Smooth muscle cell (in vitro differentiated cells): ENCODE measurements around the gene SECISBP2. TPM values are rescaled to one million over a fixed set of nuclear protein-coding genes. Genes with fewer than 3 reads are reported as not detected.

Experiments used
- DNase-seq: peaks from one replicate; lab custom pipeline; 2025; ENCODE audit not compliant: unreplicated experiment; lab: John Stamatoyannopoulos, UW
- H2AFZ ChIP-seq: fragments of 200-600 bp; sonication (generic); 2 replicates; pipeline ENCODE4 v1.6.0; 2016; ENCODE audit warnings: antibody characterized with exemption, low read depth, mild to moderate bottlenecking
- H3F3A ChIP-seq: fragments of 200-600 bp; sonication (generic); 2 replicates; pipeline ENCODE4 v1.6.0; 2017; ENCODE audit warnings: antibody characterized with exemption, low read depth
- H3K27ac ChIP-seq: fragments of 200-600 bp; sonication (generic); 2 replicates; pipeline ENCODE4 v1.5.1; 2016; ENCODE audit warnings: low read depth, mild to moderate bottlenecking
- H3K27me3 ChIP-seq: fragments of 200-600 bp; sonication (generic); 2 replicates; pipeline ENCODE4 v1.6.1; 2016; ENCODE audit warnings: low read depth, mild to moderate bottlenecking
- H3K36me3 ChIP-seq: fragments of 200-600 bp; sonication (generic); 2 replicates; pipeline ENCODE4 v1.5.1; 2016; ENCODE audit warnings: low read depth
- H3K4me1 ChIP-seq: fragments of 200-600 bp; sonication (generic); 2 replicates; pipeline ENCODE4 v1.5.1; 2016; ENCODE audit warnings: low read depth
- H3K4me2 ChIP-seq: fragments of 200-600 bp; sonication (generic); 2 replicates; pipeline ENCODE4 v1.6.0; 2016; ENCODE audit warnings: mild to moderate bottlenecking
- H3K4me3 ChIP-seq: fragments of 200-600 bp; sonication (generic); 2 replicates; pipeline ENCODE4 v1.5.1; 2016; ENCODE audit warnings: mild to moderate bottlenecking
- H3K79me2 ChIP-seq: fragments of 200-600 bp; sonication (generic); 2 replicates; pipeline ENCODE4 v1.6.0; 2016; ENCODE audit warnings: low read depth, mild to moderate bottlenecking
- H3K9ac ChIP-seq: fragments of 200-600 bp; sonication (generic); 2 replicates; pipeline ENCODE4 v1.6.0; 2016; ENCODE audit warnings: low read depth
- H3K9me3 ChIP-seq: fragments of 200-600 bp; sonication (generic); replicated peaks from 2 replicates; pipeline ENCODE4 v1.5.1; 2016; ENCODE audit warnings: low read depth
- H4K20me1 ChIP-seq: fragments of 200-600 bp; sonication (generic); 2 replicates; pipeline ENCODE4 v1.6.0; 2016; ENCODE audit warnings: low read depth
- WGBS: methylation state at CpG from one replicate; pipeline ENCODE4 v1.1.7; 2016; ENCODE audit warnings: low lambda C conversion rate; 5-methylcytosine and 5-hydroxymethylcytosine counted together
- polyA plus RNA-seq: library from polyadenylated mRNA; unstranded; fragments of >200 nt; fragmentation: Nextera tagmentation; extraction: Ambion mirVana; gene quantifications from 2 replicates; pipeline ENCODE4 v1.2.1, GENCODE V29; 2016
- total RNA-seq: library from RNA; depleted of rRNA; stranded (reverse); fragments of >200 nt; gene quantifications from 2 replicates; pipeline ENCODE4 v1.2.3, GENCODE V29; 2014
- TF ChIP-seq, protein P1 (sequence below): fragments of 200-600 bp; sonication (generic); IDR thresholded peaks from 2 replicates; pipeline ENCODE4 v1.5.1; 2017; ENCODE audit warnings: borderline replicate concordance, mild to moderate bottlenecking, antibody characterized with exemption; ENCODE audit not compliant: insufficient read depth, poor library complexity, severe bottlenecking

The SECISBP2 gene
- total and polyA plus RNA-seq, 2 experiments from 2014 or later, result 12.2 to 25.1 TPM

DNA sequence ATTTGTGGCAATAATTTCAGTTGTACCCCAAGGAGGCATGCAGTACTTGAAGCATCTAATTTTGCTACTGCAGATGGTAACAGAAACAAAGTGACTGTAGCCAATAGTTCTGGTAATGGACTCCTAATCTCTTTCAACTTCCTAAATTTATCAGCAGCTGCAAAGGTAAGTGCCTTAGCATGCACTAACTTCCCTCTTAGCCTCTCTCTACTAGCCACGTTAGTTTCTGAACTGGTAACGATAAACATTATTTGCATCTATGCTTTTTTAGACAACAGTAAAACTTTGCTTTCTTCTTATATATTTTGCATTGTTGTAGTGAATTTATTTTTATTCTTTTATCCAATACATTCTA is 13.5 kb upstream of the SECISBP2 start:
- Histone ChIP-seq H2AFZ (no peak overlapping the region), H3K36me3 (no peaks in the 10 kb centered on the region), H3K9ac (no peak overlapping the region), H3K79me2 (no peaks in the 10 kb centered on the region), H3F3A (no peaks in the 10 kb centered on the region), H3K4me3 (no peak overlapping the region), H3K4me2 (no peak overlapping the region), H3K4me1 (peaks cover 3% of the 10 kb centered on the region), H4K20me1 (no peaks in the 10 kb centered on the region), H3K9me3 (no peaks in the 10 kb centered on the region), H3K27me3 (no peaks in the 10 kb centered on the region), H3K27ac (no peak overlapping the region)
- 95% methylated on average over 2 of the region's 2 CpGs for WGBS
- TF ChIP-seq, protein P1, sequence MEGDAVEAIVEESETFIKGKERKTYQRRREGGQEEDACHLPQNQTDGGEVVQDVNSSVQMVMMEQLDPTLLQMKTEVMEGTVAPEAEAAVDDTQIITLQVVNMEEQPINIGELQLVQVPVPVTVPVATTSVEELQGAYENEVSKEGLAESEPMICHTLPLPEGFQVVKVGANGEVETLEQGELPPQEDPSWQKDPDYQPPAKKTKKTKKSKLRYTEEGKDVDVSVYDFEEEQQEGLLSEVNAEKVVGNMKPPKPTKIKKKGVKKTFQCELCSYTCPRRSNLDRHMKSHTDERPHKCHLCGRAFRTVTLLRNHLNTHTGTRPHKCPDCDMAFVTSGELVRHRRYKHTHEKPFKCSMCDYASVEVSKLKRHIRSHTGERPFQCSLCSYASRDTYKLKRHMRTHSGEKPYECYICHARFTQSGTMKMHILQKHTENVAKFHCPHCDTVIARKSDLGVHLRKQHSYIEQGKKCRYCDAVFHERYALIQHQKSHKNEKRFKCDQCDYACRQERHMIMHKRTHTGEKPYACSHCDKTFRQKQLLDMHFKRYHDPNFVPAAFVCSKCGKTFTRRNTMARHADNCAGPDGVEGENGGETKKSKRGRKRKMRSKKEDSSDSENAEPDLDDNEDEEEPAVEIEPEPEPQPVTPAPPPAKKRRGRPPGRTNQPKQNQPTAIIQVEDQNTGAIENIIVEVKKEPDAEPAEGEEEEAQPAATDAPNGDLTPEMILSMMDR, result no peak
- no peak for DNase-seq

DNA sequence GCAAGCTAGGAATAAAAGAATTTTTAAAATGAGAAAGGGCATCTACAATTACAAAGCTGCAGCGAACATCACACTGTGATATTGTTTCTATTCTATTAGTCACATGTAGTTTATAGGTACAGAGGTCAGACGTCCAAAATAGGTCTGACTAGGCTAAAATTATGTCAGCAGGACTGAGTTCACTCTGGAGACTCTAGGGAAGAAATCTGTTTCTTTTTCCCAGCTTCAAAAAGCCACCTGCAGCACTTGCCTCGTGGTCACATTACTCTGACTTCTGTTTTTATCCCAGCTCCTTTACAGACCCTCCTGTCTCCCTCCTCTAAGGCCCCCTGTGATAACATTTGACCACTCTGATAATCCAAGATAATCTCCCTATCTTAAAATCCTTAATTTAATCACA is 12.4 kb upstream of the SECISBP2 start:
- Histone ChIP-seq H2AFZ (no peak overlapping the region), H3K27ac (no peak overlapping the region), H3K9ac (no peak overlapping the region), H3F3A (no peaks in the 10 kb centered on the region), H3K36me3 (no peaks in the 10 kb centered on the region), H3K9me3 (no peaks in the 10 kb centered on the region), H3K4me1 (peaks cover 7% of the 10 kb centered on the region), H3K4me2 (no peak overlapping the region), H3K4me3 (no peak overlapping the region), H3K27me3 (no peaks in the 10 kb centered on the region), H3K79me2 (no peaks in the 10 kb centered on the region), H4K20me1 (no peaks in the 10 kb centered on the region)
- DNase-seq, result no peak
- TF ChIP-seq, protein P1, result no peak
- 90% methylated on average over 3 of the region's 3 CpGs for WGBS

DNA sequence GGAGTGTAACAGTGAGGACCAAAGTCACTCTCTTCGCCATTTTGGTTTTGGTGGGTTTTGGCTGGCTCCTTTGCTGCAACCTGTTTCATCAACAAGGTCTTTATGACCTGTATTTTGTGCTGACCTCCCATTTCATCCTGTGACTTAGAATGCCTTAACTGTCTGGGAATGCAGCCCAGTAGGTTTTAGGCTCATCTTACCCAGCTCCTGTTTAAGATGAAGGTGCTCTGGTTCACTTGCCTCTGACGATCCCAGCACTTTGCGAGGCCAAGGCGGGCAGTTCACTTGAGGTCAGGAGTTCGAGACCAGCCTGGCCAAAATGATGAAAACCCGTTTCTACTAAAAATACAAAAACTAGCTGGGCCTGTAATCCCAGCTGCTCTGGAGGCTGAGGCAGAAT is 9.1 kb upstream of the SECISBP2 start:
- Histone ChIP-seq H3K9ac (no peak overlapping the region), H3F3A (no peaks in the 10 kb centered on the region), H3K27me3 (no peaks in the 10 kb centered on the region), H3K9me3 (no peaks in the 10 kb centered on the region), H3K79me2 (peaks cover 31% of the 10 kb centered on the region), H2AFZ (no peak overlapping the region), H3K36me3 (no peaks in the 10 kb centered on the region), H3K4me1 (peaks cover 17% of the 10 kb centered on the region), H3K4me2 (peak overlapping the region; percentile 96), H3K27ac (peak overlapping the region; percentile 99), H4K20me1 (peaks cover 4% of the 10 kb centered on the region), H3K4me3 (no peak overlapping the region)
- DNase-seq, result no peak
- TF ChIP-seq, protein P1, result no peak
- WGBS, result 75% methylated on average over 6 of the region's 6 CpGs
